ENCODE results near the gene TTC17. TPM values are rescaled to one million over a fixed set of nuclear protein-coding genes. Genes with fewer than 3 reads are reported as not detected.

The TTC17 gene
- total RNA-seq, 1 donor from 2014 or later, result 53.8 TPM

DNA sequence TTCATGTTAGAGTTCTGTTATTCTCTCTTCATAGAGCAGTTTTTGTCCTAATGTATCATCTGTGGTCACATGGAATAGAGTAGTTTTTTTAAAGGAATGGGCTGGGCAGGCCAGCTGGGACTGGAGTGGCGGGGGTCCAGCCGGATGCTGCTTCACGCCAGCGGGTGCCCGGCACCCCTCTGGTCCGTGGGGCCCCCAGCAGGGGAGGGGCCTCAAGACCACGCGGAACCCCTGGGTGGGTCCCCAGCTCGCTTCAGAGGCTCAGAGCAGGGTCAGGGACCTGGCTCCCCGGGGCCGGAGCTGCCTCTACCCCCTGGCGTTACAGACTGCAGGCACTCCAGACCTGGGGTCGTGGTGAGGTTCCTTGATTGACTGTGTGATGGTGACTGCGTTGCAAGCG is 162.8 kb downstream of the TTC17 start:
- Mint-ChIP-seq H3K9me3 (ENCODE audit: low read depth) (peaks cover 7% of the 10 kb centered on the region), H3K27ac (ENCODE audit: unreplicated experiment) (no peak overlapping the region), H3K27me3 (ENCODE audit: low read depth) (peaks cover 32% of the 10 kb centered on the region), H3K4me3 (ENCODE audit: unreplicated experiment) (no peak overlapping the region), H3K36me3 (ENCODE audit: low read depth) (no peaks in the 10 kb centered on the region), H3K4me1 (ENCODE audit: low read depth) (no peaks in the 10 kb centered on the region)
- TF ChIP-seq CTCF (IDR thresholded peaks at IDR 0.05), result no peak
- DNase-seq (ENCODE audit: low spot score), result no peak

GRCh38 chr11:43523632-43524031 is 164.9 kb downstream of the TTC17 start:
- Mint-ChIP-seq H3K27me3 (ENCODE audit: low read depth) (peaks cover 38% of the 10 kb centered on the region), H3K27ac (ENCODE audit: unreplicated experiment) (no peak overlapping the region), H3K4me1 (ENCODE audit: low read depth) (no peaks in the 10 kb centered on the region), H3K4me3 (ENCODE audit: unreplicated experiment) (no peak overlapping the region), H3K9me3 (ENCODE audit: low read depth) (peaks cover 7% of the 10 kb centered on the region), H3K36me3 (ENCODE audit: low read depth) (no peaks in the 10 kb centered on the region)
- no peak for TF ChIP-seq CTCF (IDR thresholded peaks at IDR 0.05)
- no peak for DNase-seq (ENCODE audit: low spot score)

DNA sequence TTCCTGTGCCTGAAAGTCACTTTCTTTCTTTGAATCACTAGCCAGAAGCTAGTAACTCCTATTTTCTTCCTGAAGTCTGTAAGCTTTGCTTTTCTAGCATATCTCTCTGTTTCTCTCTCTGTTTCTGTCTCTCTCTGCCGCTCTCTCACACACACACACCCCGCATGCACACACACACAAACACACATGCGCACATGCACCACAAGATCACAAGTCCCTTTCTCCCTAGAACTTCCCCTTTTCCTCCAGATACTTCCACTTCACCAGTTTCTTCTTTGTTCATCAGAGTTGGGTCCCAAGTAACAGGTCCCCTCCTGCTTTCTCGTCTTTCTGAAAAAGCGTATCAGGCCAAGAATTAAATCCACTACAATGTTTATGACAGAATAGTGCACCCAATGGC is 173.3 kb downstream of the TTC17 start:
- peaks cover 35% of the 10 kb centered on the region for H3K27me3 Mint-ChIP-seq (ENCODE audit: low read depth)
- TF ChIP-seq CTCF (IDR thresholded peaks at IDR 0.05), result no peak
- DNase-seq (ENCODE audit: low spot score), result no peak
- no peaks in the 10 kb centered on the region for H3K4me1 Mint-ChIP-seq (ENCODE audit: low read depth)
- H3K4me3 Mint-ChIP-seq (ENCODE audit: unreplicated experiment), result no peak overlapping the region
- no peaks in the 10 kb centered on the region for H3K9me3 Mint-ChIP-seq (ENCODE audit: low read depth)
- H3K36me3 Mint-ChIP-seq (ENCODE audit: low read depth), result no peaks in the 10 kb centered on the region
- no peak overlapping the region for H3K27ac Mint-ChIP-seq (ENCODE audit: unreplicated experiment)

DNA sequence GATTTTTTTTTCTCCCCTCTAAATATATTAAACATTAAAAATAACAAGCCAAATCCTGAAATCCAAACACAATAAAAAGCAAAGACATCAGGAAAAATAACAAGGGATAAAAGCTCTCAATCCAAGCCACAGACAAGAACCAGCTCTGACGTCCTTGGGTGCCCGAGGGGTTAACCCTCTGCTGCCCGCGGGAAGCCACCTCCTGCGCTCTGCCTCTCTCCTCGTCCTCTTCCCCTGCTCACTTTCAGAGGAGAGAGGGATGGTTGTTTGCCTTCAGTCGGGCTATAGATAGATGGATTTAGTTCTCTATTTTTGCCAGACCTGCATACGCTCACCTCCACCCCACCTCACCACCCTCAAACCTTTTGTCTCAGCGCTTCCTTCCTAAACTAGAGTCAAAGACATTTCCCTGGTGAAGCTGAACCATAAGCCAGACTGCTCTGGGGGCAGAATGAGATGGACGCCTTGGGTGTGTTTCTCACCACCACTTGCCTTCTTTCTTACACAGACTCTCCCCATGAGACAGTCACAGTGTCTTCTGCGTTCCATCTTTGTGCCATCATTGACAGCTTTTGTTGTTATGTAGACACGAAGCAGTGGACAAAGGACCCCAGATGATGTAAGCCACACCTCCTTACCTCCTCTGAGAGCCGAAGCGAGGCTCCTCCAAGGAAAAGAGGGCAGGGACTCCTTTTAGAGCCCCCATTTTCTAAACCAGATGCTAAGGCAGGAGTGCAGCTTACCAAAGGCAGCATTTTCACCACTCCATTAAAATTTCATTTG is 179.3 kb downstream of the TTC17 start:
- no peaks in the 10 kb centered on the region for H3K36me3 Mint-ChIP-seq (ENCODE audit: low read depth)
- no peak for TF ChIP-seq CTCF (IDR thresholded peaks at IDR 0.05)
- H3K27ac Mint-ChIP-seq (ENCODE audit: unreplicated experiment), result no peak overlapping the region
- H3K4me3 Mint-ChIP-seq (ENCODE audit: unreplicated experiment), result no peak overlapping the region
- H3K27me3 Mint-ChIP-seq (ENCODE audit: low read depth), result peaks cover 46% of the 10 kb centered on the region
- peaks cover 6% of the 10 kb centered on the region for H3K9me3 Mint-ChIP-seq (ENCODE audit: low read depth)
- H3K4me1 Mint-ChIP-seq (ENCODE audit: low read depth), result no peaks in the 10 kb centered on the region
- DNase-seq (ENCODE audit: low spot score), result no peak

DNA sequence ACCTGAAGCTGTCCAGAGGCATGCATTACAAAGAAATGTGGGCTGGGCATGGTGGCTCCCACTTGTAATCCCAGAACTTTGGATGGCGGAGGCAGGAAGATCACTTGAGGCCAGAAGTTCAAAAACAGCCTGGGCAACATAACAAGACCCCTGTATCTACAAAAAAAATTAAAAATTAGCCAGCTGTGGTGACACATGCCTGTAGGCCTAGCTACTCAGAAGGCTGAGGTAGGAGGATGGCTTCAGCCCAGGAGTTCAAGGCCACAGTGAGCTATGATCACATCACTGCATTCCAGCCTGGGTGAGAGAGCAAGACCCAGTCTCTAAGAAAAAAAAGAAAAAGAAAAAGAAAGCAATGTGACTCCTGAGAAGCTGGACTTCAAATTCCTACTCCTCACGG is 183.3 kb downstream of the TTC17 start:
- H3K4me3 Mint-ChIP-seq (ENCODE audit: unreplicated experiment), result no peak overlapping the region
- H3K27me3 Mint-ChIP-seq (ENCODE audit: low read depth), result peaks cover 44% of the 10 kb centered on the region
- no peak overlapping the region for H3K27ac Mint-ChIP-seq (ENCODE audit: unreplicated experiment)

More for the DNA sequence above, 183.3 kb downstream of the TTC17 start:
- no peaks in the 10 kb centered on the region for H3K4me1 Mint-ChIP-seq (ENCODE audit: low read depth)
- no peak for TF ChIP-seq CTCF (IDR thresholded peaks at IDR 0.05)
- no peak for DNase-seq (ENCODE audit: low spot score)
- H3K36me3 Mint-ChIP-seq (ENCODE audit: low read depth), result no peaks in the 10 kb centered on the region
- peaks cover 6% of the 10 kb centered on the region for H3K9me3 Mint-ChIP-seq (ENCODE audit: low read depth)

Data from chondrocyte (in vitro differentiated cells).